ENCODE results near the gene PLXNA2. TPM values are rescaled to one million over a fixed set of nuclear protein-coding genes. Genes with fewer than 3 reads are reported as not detected.

The PLXNA2 gene
- total RNA-seq, 1 experiment from 2014 or later = 10.2 TPM

- intact Hi-C loops (cut with micrococcal nuclease; ENCODE audit: unreplicated experiment) = no loop called here
- no peaks in the 10 kb centered on the region for H4K20me1 ChIP-seq (ENCODE audit: insufficient read depth)
- H3K4me1 ChIP-seq (replicated peaks; ENCODE audit: insufficient read depth) = no peaks in the 10 kb centered on the region
- ChIA-PET POLR2A (ENCODE audit: unreplicated experiment) (no interaction called here), CTCF (no interaction called here)
- no TSS peak for BruUV-seq (replicated peaks)
- H3K79me2 ChIP-seq (ENCODE audit: low read depth) = no peaks in the 10 kb centered on the region
- no peak overlapping the region for H3K4me3 ChIP-seq
- TF ChIP-seq CTCF (conservative IDR thresholded peaks at IDR 0.05) (no peak), EZH2 (IDR thresholded peaks at IDR 0.05; ENCODE audit: low read depth) (no peak)
- H3F3A ChIP-seq (ENCODE audit: insufficient read depth, low read depth) = peaks cover under 1% of the 10 kb centered on the region; the same call in 1 of the 2 replicates
- no peak overlapping the region for H2AFZ ChIP-seq
- H3K9me3 ChIP-seq (ENCODE audit: insufficient read depth, low read depth) = no peaks in the 10 kb centered on the region
- no peaks in the 10 kb centered on the region for H3K36me3 ChIP-seq (ENCODE audit: low read depth)
- no peak overlapping the region for H3K27ac ChIP-seq
- no peaks in the 10 kb centered on the region for H3K27me3 ChIP-seq (ENCODE audit: insufficient read depth, low read depth)
- no peak for DNase-seq
- no peak overlapping the region for H3K4me2 ChIP-seq
- H3K9me2 ChIP-seq (ENCODE audit: insufficient read depth) = no peaks in the 10 kb centered on the region
Observed at GRCh38 chr1:208100906-208101305, 143.3 kb downstream of the PLXNA2 start.

GRCh38 chr1:208100106-208100505 lies 144.1 kb downstream of the PLXNA2 start:
- no peak overlapping the region for H3K4me3 ChIP-seq
- ChIA-PET CTCF (no interaction called here), POLR2A (ENCODE audit: unreplicated experiment) (no interaction called here)
- H3K27me3 ChIP-seq (ENCODE audit: insufficient read depth, low read depth) = no peaks in the 10 kb centered on the region
- TF ChIP-seq EZH2 (IDR thresholded peaks at IDR 0.05; ENCODE audit: low read depth) (no peak), CTCF (conservative IDR thresholded peaks at IDR 0.05) (no peak)
- H3K79me2 ChIP-seq (ENCODE audit: low read depth) = no peaks in the 10 kb centered on the region
- H3K4me2 ChIP-seq = no peak overlapping the region
- H3F3A ChIP-seq (ENCODE audit: insufficient read depth, low read depth) = no peaks in the 10 kb centered on the region
- H3K4me1 ChIP-seq (replicated peaks; ENCODE audit: insufficient read depth) = no peaks in the 10 kb centered on the region
- no peaks in the 10 kb centered on the region for H3K36me3 ChIP-seq (ENCODE audit: low read depth)
- H3K9me2 ChIP-seq (ENCODE audit: insufficient read depth) = no peaks in the 10 kb centered on the region
- no peaks in the 10 kb centered on the region for H4K20me1 ChIP-seq (ENCODE audit: insufficient read depth)
- no peak overlapping the region for H3K27ac ChIP-seq
- no TSS peak for BruUV-seq (replicated peaks)
- intact Hi-C loops (cut with micrococcal nuclease; ENCODE audit: unreplicated experiment) = no loop called here
- DNase-seq = no peak
- H2AFZ ChIP-seq = no peak overlapping the region
- H3K9me3 ChIP-seq (ENCODE audit: insufficient read depth, low read depth) = no peaks in the 10 kb centered on the region

GRCh38 chr1:208098773-208099172 lies 145.4 kb downstream of the PLXNA2 start:
- no peaks in the 10 kb centered on the region for H3K36me3 ChIP-seq (ENCODE audit: low read depth)
- H3K27me3 ChIP-seq (ENCODE audit: insufficient read depth, low read depth) = no peaks in the 10 kb centered on the region
- TF ChIP-seq CTCF (conservative IDR thresholded peaks at IDR 0.05) (no peak), EZH2 (IDR thresholded peaks at IDR 0.05; ENCODE audit: low read depth) (no peak)
- H3K79me2 ChIP-seq (ENCODE audit: low read depth) = no peaks in the 10 kb centered on the region
- BruUV-seq (replicated peaks) = no TSS peak
- no peaks in the 10 kb centered on the region for H4K20me1 ChIP-seq (ENCODE audit: insufficient read depth)
- DNase-seq = no peak
- H2AFZ ChIP-seq = no peak overlapping the region
- H3K9me2 ChIP-seq (ENCODE audit: insufficient read depth) = no peaks in the 10 kb centered on the region
- H3K9me3 ChIP-seq (ENCODE audit: insufficient read depth, low read depth) = no peaks in the 10 kb centered on the region
- intact Hi-C loops (cut with micrococcal nuclease; ENCODE audit: unreplicated experiment) = no loop called here
- ChIA-PET CTCF (interaction anchor here (0.6 kb wide), 1 partner anchor 241 kb away, joined by 5 read pairs; no protein-coding TSS in a partner anchor), POLR2A (ENCODE audit: unreplicated experiment) (no interaction called here)
- no peak overlapping the region for H3K27ac ChIP-seq
- H3K4me1 ChIP-seq (replicated peaks; ENCODE audit: insufficient read depth) = no peaks in the 10 kb centered on the region
- no peaks in the 10 kb centered on the region for H3F3A ChIP-seq (ENCODE audit: insufficient read depth, low read depth)
- no peak overlapping the region for H3K4me2 ChIP-seq
- H3K4me3 ChIP-seq = no peak overlapping the region

Measured in PC-9 (cell line).